Measurements from ENCODE around the gene CROCC2.

The CROCC2 gene

DNA sequence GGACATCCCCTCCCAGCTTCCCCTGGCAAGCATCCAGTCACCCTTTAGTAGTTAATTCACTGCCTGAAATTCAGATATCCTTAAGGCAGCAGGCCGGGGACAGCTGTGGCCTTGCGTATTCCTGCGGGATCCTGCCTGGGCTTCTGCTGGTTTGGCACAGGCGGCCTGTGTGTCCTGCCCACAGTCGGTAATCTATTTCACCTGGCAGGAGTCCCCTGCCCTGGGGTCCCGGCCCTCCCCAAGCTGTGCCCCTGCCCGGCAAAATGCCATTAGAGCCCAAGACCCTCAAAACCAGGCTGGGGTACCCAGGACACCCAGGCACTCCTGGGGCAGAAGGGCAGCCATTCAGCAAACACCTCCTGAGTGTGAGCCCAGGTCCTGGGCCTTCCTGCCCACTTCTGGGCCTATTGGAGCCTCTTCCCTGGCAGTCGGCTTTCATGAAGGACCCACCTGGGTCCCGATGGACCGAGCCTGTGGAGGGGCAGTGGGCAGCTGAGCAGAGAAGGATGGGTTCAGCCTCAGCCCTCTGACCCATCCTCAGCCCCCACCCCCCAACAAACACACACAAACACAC, 11.6 kb downstream of the CROCC2 start:
- Histone ChIP-seq H3K4me2 (ENCODE audit: insufficient read depth, low read length) (no peak overlapping the region), H3K4me1 (ENCODE audit: insufficient read depth, low read length) (no peaks in the 10 kb centered on the region), H3K4me3 (ENCODE audit: low read depth in 1 of 2, low read length in 2 of 2) (no peak overlapping the region), H3K36me3 (ENCODE audit: insufficient read depth, low read length) (no peaks in the 10 kb centered on the region), H3K27ac (ENCODE audit: low read length) (no peak overlapping the region), H2AFZ (ENCODE audit: low read depth, low read length) (no peak overlapping the region), H3K9me3 (ENCODE audit: insufficient read depth, low read length, severe bottlenecking) (no peaks in the 10 kb centered on the region), H3K9ac (ENCODE audit: low read depth, low read length) (no peak overlapping the region), H3K27me3 (ENCODE audit: insufficient read depth, low read length, poor library complexity) (no peaks in the 10 kb centered on the region), H4K20me1 (ENCODE audit: insufficient read depth, low read length) (no peaks in the 10 kb centered on the region; the same call in 1 of the 2 replicates), H3K79me2 (ENCODE audit: insufficient read depth, low read length) (no peaks in the 10 kb centered on the region)
- ATAC-seq (ENCODE audit: insufficient read depth, low read depth) (no peak), DNase-seq (no peak)
- no peak for TF ChIP-seq EZH2 (IDR thresholded peaks at IDR 0.05; ENCODE audit: borderline replicate concordance, low read depth, low read length, severe bottlenecking)
- TF ChIP-seq, protein P1, sequence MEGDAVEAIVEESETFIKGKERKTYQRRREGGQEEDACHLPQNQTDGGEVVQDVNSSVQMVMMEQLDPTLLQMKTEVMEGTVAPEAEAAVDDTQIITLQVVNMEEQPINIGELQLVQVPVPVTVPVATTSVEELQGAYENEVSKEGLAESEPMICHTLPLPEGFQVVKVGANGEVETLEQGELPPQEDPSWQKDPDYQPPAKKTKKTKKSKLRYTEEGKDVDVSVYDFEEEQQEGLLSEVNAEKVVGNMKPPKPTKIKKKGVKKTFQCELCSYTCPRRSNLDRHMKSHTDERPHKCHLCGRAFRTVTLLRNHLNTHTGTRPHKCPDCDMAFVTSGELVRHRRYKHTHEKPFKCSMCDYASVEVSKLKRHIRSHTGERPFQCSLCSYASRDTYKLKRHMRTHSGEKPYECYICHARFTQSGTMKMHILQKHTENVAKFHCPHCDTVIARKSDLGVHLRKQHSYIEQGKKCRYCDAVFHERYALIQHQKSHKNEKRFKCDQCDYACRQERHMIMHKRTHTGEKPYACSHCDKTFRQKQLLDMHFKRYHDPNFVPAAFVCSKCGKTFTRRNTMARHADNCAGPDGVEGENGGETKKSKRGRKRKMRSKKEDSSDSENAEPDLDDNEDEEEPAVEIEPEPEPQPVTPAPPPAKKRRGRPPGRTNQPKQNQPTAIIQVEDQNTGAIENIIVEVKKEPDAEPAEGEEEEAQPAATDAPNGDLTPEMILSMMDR (IDR thresholded peaks at IDR 0.05; ENCODE audit: borderline replicate concordance, extremely low read depth, low read length, poor library complexity, severe bottlenecking) = no peak

DNA sequence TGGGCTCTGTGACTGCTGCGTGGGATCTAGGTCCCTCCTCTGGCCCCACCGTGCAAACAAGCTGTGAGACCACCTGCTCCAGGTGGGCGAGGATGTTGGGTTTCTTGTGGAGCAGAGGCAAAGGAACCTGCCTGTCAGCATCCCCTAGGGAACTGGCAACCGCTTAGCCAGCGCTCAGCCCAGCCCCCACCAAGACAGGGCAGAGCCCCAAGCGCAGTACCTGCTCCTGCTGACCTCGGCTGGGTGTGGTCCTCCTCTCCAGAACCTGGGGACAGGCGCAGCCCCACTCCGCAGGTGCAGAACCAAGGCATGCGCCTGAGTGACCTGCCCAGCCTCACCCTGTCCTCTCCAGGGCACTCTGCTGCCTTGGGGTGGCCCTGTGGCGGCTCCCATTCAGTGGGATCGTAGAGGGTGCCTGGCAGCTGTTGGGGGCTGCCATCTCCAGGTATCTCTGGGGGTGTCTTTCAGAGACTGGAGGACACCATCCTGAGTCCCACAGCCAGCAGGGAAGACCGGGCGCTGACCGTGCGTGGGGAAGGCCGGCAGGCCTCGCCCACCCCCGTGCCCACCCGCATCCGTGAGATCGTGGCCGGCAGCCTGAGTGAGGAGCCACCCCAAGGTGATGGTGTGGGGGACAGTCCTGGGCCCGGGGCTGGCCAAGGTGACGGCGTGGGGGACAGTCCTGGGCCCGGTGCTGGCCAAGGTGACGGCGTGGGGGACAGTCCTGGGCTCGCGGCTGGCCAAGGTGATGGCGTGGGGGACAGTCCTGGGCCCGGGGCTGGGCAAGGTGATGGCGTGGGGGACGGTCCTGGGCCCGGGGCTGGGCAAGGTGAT, 12.3 kb downstream of the CROCC2 start:
- TF ChIP-seq, protein P1 (IDR thresholded peaks at IDR 0.05; ENCODE audit: borderline replicate concordance, extremely low read depth, low read length, poor library complexity, severe bottlenecking) = no peak
- no peak for TF ChIP-seq EZH2 (IDR thresholded peaks at IDR 0.05; ENCODE audit: borderline replicate concordance, low read depth, low read length, severe bottlenecking)
- no peak overlapping the region for H3K4me2 ChIP-seq (ENCODE audit: insufficient read depth, low read length)
- H3K9ac ChIP-seq (ENCODE audit: low read depth, low read length) = no peak overlapping the region
- no peaks in the 10 kb centered on the region for H3K4me1 ChIP-seq (ENCODE audit: insufficient read depth, low read length)
- H3K27me3 ChIP-seq (ENCODE audit: insufficient read depth, low read length, poor library complexity) = no peaks in the 10 kb centered on the region
- no peak overlapping the region for H2AFZ ChIP-seq (ENCODE audit: low read depth, low read length)
- no peak overlapping the region for H3K4me3 ChIP-seq (ENCODE audit: low read depth in 1 of 2, low read length in 2 of 2)
- no peak for ATAC-seq (ENCODE audit: insufficient read depth, low read depth)
- no peaks in the 10 kb centered on the region for H3K36me3 ChIP-seq (ENCODE audit: insufficient read depth, low read length)
- no peaks in the 10 kb centered on the region for H3K79me2 ChIP-seq (ENCODE audit: insufficient read depth, low read length)
- DNase-seq = no peak
- no peak overlapping the region for H3K27ac ChIP-seq (ENCODE audit: low read length)
- no peaks in the 10 kb centered on the region for H3K9me3 ChIP-seq (ENCODE audit: insufficient read depth, low read length, severe bottlenecking)
- no peaks in the 10 kb centered on the region; the same call in 1 of the 2 replicates for H4K20me1 ChIP-seq (ENCODE audit: insufficient read depth, low read length)

GRCh38 chr2:240919161-240919781, 13.1 kb downstream of the CROCC2 start:
- TF ChIP-seq EZH2 (IDR thresholded peaks at IDR 0.05; ENCODE audit: borderline replicate concordance, low read depth, low read length, severe bottlenecking) = no peak
- TF ChIP-seq, protein P1 (IDR thresholded peaks at IDR 0.05; ENCODE audit: borderline replicate concordance, extremely low read depth, low read length, poor library complexity, severe bottlenecking) = no peak
- Histone ChIP-seq H3K4me3 (ENCODE audit: low read depth in 1 of 2, low read length in 2 of 2) (no peak overlapping the region), H4K20me1 (ENCODE audit: insufficient read depth, low read length) (no peaks in the 10 kb centered on the region; the same call in 1 of the 2 replicates), H3K27me3 (ENCODE audit: insufficient read depth, low read length, poor library complexity) (no peaks in the 10 kb centered on the region), H3K79me2 (ENCODE audit: insufficient read depth, low read length) (no peaks in the 10 kb centered on the region), H3K27ac (ENCODE audit: low read length) (no peak overlapping the region), H3K4me1 (ENCODE audit: insufficient read depth, low read length) (no peaks in the 10 kb centered on the region), H3K9ac (ENCODE audit: low read depth, low read length) (no peak overlapping the region), H3K4me2 (ENCODE audit: insufficient read depth, low read length) (no peak overlapping the region), H2AFZ (ENCODE audit: low read depth, low read length) (no peak overlapping the region), H3K36me3 (ENCODE audit: insufficient read depth, low read length) (no peaks in the 10 kb centered on the region), H3K9me3 (ENCODE audit: insufficient read depth, low read length, severe bottlenecking) (no peaks in the 10 kb centered on the region)
- no peak for ATAC-seq (ENCODE audit: insufficient read depth, low read depth)
- DNase-seq = no peak

Measured in DND-41 (cell line).